Stimulated activated CD4-positive, alpha-beta T cell treated with anti-CD3 and anti-CD28 coated beads, Interleukin-15, amount 100 ng/mL, for 1 hour (primary cell): Measurements from ENCODE around the gene RAMP1.
"Not testable (repeated sequence)": the region's sequence is repeated elsewhere in the genome, so short reads cannot be mapped to it uniquely, and the experiment has no call there.

Experiments used
- DNase-seq, 2 donors: peaks; one replicate each; pipeline ENCODE4 v3.0.0-alpha.2; 2020; ENCODE audit warnings: low read depth in 1 of 2, low spot score in 1 of 2

RAMP1 gene

GRCh38 chr2:237943395-237944094 lies 84.1 kb downstream of the RAMP1 start:
- no peak for DNase-seq

DNA sequence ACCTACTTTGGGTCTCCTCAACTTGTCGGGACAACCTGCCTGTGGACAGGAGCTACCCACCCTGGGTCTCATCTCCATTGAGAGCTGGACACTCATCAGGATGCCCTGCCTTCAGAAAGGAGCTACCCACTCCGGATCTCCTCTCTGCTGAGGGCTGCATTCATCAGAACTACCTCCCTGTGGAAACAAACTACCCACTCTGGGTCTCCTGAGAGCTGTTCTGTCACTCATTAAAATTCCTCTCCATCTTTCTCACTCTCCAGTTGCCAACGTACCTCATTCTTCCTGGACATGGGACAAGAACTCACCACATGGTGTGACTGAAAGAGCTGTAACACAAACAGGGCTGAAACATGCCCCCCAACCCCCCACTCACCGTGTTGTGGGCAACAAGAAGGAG lies 84.9 kb downstream of the RAMP1 start:
- DNase-seq, result no peak

DNA sequence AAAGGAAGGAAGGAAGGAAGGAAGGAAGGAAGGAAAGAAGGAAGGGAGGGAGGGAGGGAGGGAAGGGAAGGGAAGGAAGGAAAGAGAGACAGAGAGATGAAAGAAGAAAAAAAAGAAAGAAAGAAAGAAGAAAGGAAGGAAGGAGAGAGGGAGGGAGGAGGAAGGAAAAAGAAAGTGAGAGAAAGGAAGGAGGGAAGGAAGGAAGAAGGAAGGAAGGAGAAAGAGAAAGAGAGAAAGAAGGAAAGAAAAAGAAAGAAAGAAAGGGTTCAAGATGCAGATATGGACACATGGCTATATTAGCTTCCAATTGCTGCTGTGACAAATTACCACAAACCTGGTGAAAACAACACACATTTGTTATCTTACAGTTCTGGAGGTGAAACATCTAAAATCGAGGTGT lies 87.0 kb downstream of the RAMP1 start:
- DNase-seq, result no peak

DNA sequence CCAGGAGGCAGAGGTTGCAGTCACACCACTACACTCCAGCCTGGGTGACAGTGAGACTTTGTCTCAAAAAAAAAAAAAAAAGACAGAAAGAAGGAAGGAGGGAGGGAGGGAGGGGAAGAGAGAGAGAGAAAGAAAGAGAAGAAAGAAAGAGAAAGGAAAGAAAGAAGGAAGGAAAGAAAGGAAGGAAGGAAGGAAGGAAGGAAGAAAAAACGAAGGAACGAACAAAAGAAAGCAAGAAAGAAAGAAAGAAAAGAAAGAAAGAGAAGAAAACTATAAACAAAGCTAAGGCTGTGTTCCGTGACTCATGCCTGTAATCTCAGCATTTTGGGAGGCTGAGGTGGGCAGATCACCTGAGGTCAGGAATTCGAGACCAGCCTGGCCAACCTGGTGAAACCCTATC lies 91.9 kb downstream of the RAMP1 start:
- not testable (repeated sequence) for DNase-seq

DNA sequence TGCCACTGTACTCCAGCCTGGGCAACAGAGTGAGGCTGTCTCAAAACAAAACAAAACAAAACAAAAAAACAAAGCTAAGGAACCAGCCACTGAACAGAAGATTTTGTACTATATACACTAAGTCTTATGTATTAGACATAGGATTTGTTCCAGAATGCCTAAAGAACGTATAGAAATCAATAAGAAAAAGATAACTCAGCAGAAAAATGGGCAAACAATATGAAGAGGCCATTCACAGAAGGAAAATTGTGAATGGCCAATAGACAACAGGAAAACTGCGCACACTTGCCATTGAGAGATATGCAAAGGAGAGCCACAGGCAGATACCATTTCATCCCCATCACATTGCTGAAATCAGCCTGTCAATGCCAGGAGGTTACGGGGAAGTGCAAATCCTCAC lies 92.5 kb downstream of the RAMP1 start:
- no peak for DNase-seq

DNA sequence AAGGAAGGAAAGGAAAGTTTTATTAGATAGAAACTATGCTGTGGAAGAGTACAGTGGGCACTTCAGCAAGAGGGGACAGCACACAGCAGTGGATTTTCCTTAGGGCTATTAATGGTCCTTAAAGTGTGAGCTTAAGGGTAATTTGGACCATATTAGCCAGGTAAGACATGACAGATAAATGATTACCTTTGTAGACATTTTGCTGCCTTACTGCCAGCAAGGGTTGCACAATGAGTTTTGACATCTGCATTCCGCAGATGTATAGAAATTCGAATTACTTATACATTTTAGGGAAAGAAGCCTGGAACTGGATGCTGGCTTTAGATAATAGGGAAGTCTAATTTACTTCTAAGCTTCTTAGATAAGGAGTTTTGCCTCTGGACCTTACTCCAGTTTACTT lies 93.4 kb downstream of the RAMP1 start:
- no peak for DNase-seq

GRCh38 chr2:237955640-237956401 lies 96.4 kb downstream of the RAMP1 start:
- no peak for DNase-seq

DNA sequence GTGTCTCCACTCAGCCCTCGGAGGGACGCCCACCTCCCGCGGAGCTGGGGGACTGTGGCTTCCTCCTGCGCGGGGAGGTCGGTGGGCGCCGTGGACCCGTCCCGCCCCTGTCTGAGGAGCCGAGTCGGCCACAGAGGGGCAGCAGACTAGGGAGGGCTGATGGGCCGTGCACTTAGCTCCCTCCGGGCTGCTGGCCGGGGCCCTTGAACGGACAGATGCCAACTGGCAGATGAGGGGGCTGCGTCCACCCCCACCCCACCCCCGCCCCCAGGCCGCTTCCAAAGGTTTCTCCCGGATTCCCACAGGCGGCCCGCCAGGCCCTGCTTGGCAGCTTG lies 96.9 kb downstream of the RAMP1 start:
- no peak for DNase-seq

GRCh38 chr2:237961637-237962036 lies 102.2 kb downstream of the RAMP1 start:
- no peak for DNase-seq
